HUDEP-2 (cell line): ENCODE results near the gene M1AP.

Source experiments
- DNase-seq, 76 experiments: peaks; one replicate each; lab custom pipeline; 2025; ENCODE audit not compliant: unreplicated experiment in 76 of 76; lab: John Stamatoyannopoulos, UW

The M1AP gene

DNA sequence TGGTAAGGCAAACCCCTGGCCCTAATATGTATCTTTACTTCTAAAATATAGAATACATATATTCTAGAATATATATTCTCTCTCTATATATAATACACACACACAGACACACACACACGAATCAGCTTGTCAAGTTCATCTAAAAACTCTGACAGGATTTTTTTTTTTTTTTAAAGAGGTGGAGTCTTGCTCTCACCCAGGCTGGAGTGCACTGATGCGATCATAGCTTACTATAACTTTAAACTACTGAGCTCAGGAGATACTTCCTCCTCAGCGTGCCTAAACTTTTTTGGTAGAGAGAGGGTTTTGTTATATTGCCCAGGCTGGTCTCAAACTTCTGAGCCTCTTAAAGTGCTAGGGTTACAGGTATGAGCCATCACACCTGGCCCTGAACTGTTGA is 48.5 kb downstream of the M1AP start:
- DNase-seq, result no peak

DNA sequence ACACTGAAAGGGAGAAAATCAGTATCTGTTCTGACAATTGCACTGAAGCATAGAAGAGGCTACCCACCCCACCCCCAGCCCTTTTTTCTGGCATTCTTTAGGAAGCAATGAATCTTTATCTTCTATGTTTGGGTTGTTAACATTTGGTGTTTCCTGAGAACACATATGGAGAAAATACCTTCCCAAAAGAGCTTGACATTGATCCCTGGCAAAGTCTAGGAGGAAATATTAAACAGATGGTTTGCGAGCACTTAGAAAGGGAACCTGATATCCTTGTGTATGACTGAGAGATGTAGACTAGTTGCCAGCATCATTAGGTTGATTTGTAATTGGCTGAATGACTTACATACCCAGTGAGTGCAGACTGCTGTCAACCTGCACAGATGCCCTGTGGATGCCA is 50.7 kb downstream of the M1AP start:
- no peak for DNase-seq

DNA sequence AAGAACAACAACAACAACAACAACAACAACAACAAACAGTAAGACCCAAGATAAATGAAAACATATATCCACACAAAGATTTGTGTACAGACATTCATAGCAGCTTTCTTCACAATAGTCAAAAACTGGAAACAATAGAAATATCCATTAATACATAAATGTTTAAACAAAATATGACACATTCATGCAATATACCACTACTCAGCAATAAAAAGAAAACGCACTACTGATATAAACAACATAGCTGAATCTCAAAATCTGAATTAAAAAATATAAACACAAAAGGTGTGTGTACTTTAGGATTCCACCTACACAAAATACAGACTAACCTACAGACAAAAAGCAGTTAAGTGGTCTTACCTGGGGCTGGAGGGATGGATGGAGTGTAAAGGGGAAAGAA is 51.5 kb downstream of the M1AP start:
- no peak for DNase-seq

DNA sequence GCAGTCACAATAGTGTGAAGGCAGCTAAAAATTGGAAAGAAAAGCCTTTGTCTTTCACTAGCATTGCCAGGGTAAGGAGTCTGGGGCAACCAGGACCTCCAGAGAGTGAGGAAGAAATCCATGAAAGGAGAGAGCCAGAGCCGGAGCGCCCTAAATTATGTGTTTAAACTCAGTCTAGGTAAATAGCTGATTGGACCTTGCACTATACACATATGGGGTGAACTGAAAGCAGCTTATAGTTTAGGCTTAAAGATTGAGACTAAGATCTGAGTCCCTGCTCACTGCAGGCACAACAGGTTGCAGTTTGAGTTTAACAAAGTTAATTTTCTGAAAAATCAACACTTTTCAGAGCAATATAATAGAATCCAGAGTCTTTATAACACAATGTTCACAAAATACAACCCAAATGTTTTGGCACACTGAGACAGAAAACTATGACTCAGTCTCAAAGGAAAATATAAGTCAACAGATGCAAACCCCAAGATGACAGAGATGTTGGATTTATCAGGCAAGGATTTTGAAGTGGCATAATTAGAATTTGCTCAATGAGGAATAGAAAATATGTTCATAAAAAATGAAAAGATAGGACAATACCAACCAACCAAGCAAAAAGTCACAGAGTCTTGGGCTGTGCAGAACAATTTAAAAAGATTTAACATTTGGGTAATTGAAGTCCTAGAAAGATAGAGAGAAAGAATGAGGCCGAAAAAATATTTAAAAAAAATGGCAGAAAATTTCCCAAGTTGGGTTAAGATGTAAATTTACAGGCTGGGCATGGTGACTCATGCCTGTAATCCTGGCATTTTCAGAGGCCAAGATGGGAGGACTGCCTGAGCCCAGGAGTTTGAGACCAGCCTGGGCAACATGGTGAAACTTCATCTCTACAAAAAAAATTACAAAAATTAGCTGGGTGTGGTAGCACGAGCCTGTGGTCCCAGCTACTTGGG is 54.0 kb downstream of the M1AP start:
- DNase-seq, result no peak

DNA sequence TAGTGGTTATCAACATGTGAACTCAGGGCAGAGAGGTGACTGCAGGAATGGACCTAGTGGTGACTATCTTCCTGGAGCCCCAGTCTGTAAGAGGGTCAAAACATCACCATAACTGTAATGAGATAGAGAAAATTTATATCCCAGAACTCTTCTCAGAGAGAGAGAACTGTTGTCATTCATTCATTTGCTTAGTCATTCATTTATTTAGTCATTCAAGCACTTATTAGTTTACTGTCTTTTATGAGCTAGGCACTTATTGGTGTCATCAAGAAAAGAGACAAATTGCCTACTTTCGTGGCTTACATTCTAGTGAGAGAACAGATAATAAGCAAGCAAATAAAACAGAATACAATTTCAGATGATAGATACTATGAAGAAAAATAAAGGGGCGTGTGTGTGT is 59.5 kb downstream of the M1AP start:
- DNase-seq, result no peak

DNA sequence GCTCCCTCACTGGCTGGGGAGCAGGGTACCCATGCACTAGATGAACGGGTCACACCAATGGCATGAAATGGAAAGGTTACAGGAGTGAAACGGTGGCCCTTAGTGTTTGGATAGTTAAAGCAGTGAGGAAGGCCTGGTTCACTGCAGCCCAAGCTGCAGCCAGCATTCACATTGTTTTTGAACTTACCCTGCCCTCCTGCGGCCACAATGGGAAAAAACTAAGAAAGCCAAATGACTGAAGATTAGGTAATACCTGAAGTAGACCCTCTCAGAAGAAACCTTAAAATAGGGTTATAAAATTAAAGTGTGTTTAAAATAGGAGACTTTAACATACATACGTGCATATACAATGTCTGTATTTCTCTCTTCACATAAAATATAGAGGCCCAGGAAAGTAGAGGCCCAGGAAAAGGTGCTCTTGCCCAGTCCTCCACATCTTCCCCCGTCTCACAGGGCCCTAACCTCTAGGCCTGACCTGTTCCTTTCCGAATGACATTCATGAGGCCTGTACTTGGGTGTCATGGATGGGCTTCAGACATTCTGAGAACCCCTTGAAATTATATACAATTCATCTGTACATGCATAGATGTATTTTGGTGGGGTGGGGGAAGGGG is 60.4 kb downstream of the M1AP start:
- DNase-seq, result peak in 55 of 76 experiments; percentile 2 to 70 (median 36)

DNA sequence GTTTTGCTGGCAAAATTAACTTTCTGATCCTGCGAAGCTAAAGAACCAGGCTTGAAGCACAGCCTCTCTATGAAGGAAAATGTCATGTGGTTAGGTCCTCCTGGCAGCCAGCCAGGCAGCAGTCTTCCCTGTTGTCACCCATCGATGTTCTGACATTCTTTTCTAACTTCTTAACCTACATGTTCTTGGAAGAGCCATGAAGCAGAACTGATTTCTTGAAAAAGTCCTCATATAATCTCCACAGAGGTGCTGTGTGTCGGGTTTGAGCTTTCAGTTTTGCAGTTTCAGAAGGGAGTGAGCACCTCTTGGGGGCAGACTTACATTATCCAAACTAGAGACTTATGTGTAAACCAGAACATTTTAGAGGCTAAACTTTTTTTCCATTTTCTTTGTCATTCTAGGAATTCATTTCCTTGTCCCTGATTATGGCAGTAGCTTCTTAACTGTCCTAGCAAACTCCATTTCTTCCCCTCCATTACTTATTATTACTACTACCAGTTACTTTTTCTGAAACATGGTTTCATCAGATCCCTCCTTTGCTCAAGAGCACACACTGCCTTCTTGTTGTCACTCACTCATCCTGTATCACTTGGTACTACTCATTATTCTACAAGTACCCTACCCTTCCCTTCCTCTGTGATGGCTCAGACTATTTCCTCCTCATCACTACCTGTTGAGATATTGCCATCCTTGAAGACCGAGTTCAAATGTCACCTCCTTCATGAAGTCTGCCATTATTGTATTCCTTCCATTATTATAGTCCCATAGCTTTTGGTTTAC is 62.5 kb downstream of the M1AP start:
- peak in 11 of 76 experiments; percentile 4 to 17 (median 7) for DNase-seq

DNA sequence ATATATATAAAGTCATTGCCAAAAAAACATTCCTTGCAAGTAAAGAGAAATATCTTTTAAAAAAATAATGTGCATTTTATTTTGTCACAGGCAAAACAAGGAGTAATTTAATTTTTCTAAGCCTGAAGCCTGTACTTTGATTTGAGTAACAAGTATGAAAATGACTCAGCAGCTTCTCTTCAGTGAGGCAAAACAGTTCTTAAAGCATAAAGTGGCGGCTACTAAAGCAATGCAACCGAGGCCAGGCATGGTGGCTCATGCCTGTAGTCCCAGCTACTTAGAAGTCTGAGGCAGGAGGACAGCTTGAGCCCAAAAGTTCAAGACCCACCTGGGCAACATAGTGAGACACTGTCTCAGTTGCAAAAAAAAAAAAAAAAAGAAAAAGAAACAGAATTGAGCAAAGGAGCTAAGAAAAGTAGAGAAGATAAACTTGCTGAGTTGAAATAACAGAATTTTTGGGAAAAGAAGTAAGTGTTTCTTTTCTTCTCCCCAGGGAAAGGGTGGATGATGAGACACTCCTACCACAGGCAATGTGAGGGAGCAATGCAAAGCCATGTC is 64.0 kb downstream of the M1AP start:
- DNase-seq, result no peak

DNA sequence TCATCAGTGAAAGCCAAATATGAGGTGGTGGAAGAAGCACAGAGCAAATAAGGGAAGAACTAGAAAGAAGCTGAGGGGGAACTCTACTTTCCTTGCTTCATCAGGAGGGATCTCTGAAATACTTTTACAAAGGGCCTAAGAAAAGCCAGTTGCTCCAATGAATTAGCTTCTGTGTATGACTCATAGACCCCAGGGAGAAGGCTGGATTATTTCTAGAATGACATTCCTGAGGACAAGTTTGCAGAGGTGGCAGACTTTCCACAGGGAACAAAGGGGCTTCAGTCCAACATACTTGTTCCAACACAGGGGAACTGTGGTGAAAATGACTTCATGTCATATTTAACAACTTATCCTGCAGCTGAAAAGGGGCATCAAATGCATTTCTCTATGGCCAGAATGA is 64.6 kb downstream of the M1AP start:
- DNase-seq, result no peak

DNA sequence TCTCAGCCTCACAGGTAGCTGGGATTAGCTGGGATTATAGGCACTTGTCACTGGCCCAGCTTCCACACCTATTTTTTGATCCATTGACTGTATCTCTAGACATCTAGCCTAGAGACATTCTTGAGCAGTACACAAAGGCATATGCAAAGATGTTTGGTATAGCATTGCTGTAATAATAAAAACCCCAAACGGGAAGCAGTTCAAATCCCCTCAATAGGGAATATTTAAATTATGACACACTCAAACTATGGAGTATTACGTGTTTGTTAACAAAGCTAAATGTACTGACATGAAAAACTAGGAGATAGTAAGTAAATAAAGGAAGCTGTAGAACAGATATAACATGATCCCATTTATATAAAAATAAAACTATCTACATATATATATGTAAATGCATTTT is 65.9 kb downstream of the M1AP start:
- DNase-seq, result no peak

DNA sequence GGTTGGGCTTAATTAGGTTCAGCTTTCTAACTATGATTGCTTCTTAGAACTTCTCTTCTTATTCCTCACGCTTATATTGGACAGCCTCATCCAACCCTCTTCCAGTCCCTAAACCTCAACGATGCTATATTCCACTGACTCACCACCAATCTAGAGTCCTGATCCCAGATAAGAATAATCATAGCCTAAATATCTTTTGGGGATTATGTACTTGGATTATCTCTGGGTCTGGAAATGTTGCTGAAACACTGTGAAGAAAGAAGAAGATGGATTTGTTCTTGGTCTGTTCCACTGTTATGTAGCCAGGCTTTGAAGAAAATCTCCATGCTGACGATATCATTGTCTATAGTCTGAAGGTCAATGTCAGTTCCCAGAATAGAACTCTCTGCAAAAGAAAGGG is 66.7 kb downstream of the M1AP start:
- no peak for DNase-seq

DNA sequence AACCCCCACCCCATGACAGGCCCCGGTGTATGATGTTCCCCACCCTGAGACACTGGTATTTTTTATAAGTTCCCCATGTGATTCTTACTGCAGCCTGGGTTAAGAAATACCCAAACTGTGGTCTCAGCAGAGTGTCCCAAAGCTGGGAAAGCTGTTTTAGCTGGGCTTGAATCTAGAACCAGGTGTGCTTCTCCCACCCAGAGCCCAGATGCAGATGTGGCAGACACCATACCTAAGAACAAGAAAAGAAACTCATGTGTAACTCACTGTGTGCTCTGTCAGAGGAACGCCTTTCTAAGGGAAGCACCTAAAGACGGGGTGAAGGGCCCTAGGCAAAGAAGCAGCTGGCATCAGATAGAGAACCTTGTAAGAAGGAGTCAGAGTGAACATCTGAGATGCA is 69.7 kb downstream of the M1AP start:
- DNase-seq, result no peak

DNA sequence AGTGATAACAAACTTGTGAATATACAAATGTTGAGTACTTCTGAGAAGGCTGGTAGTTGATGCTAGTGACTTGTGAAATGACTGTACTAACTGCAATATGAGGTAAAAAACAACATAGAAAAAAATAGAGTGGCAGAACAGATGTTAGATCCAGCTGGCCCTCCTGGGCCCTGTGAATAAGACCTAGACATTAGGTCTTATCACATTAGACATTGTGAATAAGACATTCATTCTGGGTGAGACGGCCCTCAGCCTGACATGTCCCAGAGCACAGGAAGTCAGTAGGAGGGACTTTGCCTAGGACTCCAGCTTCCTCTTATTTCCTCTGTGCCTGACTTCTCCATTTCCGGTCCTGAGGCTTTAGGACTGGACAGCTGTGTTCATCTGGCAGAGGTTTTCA is 70.7 kb downstream of the M1AP start:
- DNase-seq, result peak in 4 of 76 experiments; percentile 6 to 28 (median 14)

DNA sequence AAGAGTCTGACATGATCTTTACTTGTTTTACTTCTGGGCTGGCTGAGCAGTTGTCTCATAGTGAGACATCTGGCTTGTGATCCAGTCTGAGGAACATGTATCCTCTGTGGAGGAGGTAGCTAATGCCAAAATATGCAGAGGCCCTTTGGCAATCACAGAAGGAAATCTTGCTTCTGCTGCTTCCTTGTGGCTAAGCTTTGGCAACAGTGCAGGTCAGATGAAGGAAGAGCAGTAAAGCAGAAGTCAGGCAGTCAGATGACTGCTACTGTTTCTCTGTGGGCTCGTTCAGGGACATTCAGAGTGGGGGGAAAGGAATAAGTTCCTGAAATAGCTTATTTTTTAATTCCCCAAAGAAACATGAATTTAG is 71.3 kb downstream of the M1AP start:
- DNase-seq, result peak in 8 of 76 experiments; percentile 2 to 37 (median 14)

DNA sequence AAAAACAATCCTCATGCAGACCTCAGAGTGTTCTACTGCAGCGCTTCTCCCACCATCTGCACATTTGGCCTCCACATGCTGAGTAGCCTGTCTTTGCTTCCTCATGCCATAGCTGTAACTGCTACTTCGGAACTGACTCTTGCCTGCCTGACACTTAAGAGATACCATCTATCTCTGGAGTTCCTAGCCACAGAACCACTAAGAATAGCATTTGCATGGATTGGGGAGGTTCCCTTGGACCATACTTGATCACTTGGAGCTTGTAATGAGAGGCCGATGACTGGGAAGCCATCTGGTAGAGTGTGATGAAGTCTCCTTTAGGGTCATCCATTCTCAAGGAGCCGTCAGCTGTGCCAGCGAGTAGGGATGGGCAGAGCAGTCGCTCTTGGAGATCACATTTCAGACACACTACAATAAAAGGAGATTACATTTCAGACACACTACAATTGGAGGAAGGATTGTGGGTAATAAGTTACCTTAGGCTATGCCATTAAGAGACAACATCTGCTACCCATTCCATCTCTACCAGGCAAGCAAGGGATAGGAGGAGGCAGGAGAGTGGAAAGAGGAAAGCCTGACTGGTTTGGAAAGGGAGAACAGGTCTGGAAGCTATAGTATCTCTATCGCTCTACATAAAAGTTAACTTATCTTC is 71.8 kb downstream of the M1AP start:
- DNase-seq, result no peak

DNA sequence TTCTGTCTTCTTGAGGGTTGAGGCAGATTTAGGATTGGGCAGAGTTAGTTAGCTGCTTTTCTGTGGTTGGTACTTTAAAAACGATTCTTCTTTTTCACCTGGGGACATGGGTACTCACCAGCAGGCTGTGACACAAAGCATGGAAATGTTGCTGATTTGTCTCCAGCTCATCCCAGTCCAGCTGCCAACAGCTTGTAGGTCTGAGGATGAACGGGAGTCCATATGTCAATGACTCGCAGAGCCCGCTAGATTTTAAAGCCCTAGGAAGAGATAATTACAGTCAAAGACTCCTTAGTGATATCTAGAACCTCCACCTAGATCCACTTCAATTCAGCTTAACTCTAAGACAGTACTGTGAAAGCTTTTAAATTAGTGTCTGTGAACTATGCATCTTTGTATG is 72.8 kb downstream of the M1AP start:
- no peak for DNase-seq

DNA sequence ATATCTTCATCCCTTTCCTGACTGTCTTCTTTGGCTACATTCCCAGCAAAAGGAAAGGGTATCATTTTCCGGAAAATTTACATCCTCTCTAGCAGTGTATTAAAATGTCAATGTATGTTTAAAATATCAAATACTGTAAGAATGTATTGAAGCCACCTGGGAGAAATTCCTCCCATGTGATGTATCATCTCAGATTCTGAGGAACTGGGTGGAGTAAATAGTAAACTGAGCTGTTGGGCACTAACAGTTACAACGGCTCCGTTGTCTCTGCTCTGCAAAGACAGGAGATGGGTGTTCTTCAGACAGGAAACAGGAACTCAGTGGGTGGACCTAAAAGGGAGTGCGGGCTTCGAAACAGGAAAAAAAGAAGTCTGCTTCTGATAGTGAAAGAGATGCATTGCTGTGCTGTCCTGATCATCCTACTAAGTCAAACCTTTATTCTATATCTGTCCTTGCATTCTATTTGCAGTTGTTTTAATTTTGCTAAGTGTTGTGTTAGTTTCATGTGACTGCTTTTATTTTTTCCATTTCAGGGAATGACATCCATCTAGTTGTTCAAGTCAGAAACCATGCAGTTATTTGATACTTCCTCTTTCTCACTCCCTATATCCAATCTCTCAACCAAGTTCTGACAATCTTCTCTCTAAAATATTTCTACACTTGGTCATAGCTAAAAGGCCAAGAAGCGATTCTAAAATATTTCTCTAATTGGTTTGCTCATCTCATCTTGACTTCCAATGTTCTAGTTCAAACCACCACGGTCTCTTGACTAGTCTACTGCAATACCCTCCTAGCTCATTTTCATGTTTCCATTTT is 74.2 kb downstream of the M1AP start:
- DNase-seq, result peak in 18 of 76 experiments; percentile 1 to 63 (median 20)

DNA sequence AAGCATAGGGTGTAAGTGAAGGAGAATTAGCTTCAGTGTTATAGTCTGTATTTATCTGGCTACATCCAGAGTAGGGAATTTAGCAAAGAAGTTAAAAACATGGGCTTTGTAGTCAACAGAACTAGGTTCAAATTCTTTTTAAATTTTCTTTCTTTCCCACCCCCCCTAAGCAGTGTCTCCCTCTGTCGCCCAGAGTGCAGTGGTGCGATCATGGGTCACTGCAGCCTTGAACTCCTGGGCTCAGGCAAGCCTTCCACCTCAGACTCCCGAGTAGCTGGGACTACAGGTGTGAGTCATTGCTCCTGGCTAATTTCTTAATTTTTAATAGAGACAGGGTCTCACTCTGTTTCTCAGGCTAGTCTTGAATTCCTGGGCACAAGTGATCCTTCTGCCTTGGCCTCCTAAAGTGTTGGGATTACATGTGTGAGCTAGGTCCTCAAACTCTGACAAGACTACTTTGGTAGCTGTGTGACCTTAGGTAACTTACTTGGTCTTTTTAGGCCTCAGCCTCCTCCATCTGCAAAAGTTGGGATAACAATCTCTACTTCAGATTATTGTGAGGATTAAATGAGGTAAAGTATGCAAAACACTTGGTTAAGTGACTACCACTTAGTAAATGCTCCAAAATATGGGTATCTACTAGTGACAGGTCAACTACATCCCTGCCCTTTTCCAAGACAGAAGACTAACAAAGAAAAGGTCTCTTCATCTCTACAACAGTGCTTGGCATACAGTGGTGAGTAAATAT is 75.8 kb downstream of the M1AP start:
- peak in 1 of 76 experiments; percentile 4 for DNase-seq

DNA sequence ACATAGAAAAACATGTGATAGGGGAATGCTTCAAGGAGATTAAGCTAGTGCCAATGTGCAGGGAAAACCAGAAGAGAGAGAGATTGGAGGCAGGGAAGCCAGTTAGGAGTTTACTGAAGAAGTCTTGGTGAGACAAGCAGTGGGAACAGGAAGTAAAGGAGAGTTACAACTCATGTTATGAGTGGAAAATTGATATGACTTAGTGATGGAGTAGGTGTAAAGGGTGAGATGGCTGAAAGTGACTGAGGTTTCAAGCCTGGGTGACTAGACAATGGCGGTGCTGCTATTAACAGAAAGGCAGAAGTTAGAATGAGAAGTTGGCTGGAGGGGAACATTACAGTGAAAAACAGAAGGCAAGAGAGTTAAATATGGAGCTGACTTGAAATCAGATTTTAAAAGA is 77.1 kb downstream of the M1AP start:
- DNase-seq, result no peak
